Measurements from ENCODE around the gene FOXA1.
"Not testable (repeated sequence)": the region's sequence is repeated elsewhere in the genome, so short reads cannot be mapped to it uniquely, and the experiment has no call there.

Gene FOXA1

DNA sequence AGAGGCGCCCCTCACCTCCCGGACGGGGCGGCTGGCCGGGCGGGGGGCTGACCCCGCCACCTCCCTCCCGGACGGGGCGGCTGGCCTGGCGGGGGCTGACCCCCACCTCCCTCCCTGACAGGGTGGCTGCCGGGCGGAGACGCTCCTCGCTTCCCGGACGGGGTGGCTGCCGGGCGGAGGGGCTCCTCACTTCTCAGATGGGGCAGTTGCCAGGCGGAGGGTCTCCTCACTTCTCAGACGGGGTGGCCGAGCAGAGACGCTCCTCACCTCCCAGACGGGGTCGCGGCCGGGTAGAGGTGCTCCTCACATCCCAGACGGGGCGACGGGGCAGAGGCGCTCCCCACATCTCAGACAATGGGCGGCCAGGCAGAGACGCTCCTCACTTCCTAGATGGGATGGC lies 39.5 kb downstream of the FOXA1 start:
- DNase-seq (ENCODE audit: low read depth) = not testable (repeated sequence)

DNA sequence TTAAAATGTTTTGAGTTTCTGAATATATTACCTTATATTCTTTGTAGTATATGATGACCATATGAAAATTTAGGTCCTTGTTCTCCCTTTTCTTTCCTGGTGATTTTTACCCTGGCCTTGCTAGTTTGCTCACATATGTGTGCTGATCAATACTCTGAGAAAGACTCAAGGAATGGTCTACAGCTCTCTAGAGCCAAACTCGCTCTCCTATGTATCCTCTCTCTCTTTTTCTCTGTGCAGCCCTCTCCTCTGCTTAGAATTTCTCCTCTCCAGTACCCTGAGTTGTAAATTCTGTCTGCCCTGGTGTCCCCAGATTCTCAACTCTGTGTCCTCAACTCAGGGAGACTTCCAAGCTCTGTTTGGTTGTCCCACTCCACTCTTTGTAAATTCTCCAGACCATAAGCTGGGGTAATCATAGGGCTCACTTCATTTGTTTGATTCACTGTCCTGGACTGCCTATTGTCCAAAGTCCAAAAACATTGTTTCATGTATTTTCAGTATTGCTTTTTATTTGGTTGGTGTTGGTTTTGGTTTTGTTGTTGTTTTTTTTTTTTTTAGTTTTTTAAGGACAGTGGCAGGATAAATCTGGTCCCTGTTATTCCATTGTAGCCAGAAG lies 41.0 kb downstream of the FOXA1 start:
- no peak for DNase-seq (ENCODE audit: low read depth)

DNA sequence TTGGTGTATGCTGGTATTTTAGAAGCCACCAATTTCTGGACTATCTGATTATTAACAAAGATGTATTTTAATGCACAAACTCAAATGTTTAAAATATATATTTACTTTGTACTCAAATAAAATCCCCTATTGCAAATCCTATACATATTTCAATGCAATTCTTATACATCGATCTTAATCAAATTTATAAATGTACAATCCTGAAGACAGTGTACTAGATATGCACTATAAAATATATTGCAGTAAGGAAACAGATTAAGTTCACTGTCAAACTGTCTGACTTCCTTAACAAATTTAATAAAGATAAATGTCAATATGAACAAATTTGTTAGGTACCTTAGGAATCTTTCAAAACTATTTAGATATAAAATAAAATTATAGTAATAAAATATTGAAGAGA lies 43.9 kb downstream of the FOXA1 start:
- no peak for DNase-seq (ENCODE audit: low read depth)

DNA sequence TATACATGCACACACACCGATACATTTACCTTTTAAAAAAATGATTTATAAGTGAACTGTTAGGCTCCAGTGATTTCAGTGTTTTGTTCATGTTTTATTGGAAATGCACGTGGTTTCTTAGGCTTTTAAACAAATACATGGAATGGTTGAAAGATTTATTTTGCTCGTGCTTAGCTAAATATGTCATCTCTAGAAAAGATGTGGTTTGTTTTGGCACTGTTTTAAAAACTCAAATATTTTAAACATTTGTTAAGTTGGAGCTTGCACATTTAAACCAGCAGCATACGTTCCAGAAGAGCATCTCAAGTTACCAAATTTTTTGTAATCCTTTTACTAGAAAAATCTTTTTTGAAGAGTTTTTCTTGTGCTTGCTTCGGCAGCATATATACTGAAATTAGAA lies 44.5 kb downstream of the FOXA1 start:
- no peak for DNase-seq (ENCODE audit: low read depth)

DNA sequence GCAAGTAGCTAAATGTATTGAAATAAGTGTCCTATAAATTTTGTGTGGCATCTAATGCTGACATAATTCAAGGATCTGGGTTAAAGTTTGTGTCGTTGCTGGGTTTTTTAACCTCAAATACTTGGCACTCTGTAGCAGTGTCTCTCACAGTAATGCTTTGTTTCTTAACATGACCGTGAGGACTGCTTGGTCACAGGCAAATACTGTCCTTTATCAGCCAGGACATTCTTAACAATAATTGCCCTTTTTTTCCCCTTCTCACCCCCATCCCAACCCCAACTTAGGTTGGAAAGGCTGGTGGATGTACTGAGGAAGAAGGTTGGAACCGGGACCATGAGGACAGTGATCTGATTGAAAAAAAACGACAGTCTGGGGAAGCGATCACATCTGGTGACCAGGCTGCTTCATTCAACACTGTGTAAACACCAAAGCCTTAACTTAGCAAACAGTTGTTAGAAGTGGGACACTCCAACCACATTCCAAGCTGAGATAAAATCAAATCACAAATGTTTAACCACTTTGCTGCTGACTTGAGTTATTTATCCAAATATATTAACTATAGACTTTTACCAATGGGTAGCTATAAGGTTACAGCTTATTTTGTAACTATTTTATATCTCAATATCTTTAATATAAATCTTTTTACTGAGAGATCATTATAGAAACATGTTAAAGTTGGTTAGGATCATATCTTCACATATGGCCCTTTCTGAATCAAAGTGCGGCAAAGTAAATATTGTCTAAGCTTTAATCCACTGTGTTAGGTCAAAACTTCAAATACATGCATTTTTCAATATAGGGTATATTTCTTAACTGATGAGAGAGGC lies 48.2 kb downstream of the FOXA1 start:
- no peak for DNase-seq (ENCODE audit: low read depth)

DNA sequence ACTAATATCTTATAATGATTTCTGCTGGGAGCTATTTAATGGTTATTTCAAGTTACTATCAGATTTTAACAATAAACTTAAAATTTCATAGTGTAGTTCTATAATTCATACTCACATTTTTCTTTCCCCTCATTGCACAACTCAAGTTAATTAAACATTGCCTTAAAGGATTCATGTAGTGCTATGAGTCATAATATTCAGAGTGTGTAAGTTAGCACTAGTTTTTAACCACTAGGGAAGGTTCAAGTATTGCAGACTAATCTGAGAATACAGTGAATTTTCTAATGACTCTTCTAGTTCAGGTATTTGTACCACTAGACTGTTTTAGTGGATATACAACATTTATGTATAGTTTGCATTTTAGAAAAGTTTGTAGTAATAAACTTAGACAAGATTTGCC lies 49.9 kb downstream of the FOXA1 start:
- no peak for DNase-seq (ENCODE audit: low read depth)

DNA sequence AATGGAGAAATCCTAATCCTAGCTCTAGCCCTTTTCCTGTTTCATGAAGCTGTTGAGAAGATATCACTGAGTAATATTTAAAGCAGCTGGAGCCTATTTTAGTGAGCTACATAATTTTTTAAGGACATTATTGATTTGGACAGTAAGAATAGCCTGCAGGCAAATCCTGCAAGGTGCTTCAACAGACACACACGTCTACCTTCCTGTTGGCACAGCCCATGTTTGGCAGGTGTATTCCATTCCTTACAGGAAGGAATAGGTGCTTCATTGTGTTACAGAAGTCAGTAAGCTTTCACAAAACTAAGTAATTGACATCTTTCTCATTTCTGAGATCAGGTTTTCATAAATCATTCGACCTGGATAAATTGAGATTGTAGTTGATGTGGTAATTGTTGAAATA lies 50.6 kb downstream of the FOXA1 start:
- no peak for DNase-seq (ENCODE audit: low read depth)

DNA sequence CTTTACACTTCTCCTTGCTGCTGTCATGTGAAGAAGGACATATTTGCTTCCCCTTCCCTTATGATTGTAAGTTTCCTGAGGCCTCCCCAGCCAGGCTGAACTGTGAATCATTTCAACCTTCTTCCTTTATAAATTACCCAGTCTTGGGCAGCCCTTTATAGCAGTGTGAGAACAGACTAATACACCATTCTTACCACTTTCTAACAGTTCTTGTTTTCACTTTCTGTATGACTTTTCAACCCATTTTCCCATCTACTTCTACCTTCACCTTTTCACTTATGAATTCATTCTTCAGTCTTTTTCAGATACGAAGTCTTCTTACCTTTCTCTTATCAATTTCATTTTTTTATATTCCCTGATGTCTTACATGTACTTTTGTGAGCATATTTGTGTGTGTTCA lies 55.1 kb downstream of the FOXA1 start:
- DNase-seq (ENCODE audit: low read depth) = no peak

Data from stimulated activated CD4-positive, alpha-beta T cell treated with anti-CD3 and anti-CD28 coated beads, Interleukin-2, amount 100 ng/mL, for 4 hours (primary cell).